Measurements from ENCODE around the gene NRXN3.
A peak's percentile ranks its signal among the peaks of the same experiment; 100 is the strongest.

Gene NRXN3

DNA sequence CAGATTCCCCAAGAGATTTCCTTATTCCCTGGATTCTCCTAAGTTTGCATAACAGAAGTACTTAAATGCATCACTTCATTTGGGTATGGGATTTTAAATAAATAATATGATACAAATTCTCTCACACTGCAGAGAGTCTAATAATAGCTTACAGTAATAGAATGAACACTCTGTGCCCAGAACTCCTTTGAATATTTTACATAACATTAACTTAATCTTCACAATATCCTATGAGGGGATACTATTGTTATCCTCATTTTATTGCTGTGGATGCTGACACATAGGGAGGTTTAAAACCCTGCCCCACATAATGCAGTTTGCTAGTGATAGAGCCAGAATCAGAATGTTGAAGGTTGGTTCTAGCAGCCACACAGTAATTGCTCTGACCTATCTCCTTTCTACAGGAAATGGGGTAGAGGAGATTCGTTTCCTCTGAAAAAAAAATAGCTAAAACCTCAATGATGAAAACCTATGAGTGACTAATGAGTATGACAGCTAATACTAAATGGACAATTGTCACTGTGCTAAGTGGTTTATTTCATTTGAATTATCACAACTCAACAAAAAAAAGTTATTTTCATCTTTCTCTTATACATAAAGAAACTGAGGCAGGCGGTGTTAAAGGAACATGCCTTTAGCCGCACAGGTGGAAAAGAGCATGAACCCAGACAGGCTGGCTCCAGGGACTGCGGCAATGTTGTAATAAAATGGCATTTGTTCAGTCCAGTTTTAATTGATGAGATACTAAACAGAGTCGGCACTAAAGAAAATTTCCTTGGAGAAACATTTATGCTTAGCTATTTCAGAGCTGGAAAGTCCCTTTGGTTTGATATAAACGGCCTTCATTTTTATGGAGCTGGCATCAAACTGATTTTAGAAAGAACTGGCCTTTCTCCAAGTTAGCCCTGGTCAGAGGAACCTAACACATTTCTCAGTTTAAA is 880.9 kb downstream of the NRXN3 start:
- peak overlapping the region; percentile 23; the same call in 1 of the 2 replicates for H3K4me3 ChIP-seq (ENCODE audit: low read depth, low read length)
- TF ChIP-seq, protein P1, sequence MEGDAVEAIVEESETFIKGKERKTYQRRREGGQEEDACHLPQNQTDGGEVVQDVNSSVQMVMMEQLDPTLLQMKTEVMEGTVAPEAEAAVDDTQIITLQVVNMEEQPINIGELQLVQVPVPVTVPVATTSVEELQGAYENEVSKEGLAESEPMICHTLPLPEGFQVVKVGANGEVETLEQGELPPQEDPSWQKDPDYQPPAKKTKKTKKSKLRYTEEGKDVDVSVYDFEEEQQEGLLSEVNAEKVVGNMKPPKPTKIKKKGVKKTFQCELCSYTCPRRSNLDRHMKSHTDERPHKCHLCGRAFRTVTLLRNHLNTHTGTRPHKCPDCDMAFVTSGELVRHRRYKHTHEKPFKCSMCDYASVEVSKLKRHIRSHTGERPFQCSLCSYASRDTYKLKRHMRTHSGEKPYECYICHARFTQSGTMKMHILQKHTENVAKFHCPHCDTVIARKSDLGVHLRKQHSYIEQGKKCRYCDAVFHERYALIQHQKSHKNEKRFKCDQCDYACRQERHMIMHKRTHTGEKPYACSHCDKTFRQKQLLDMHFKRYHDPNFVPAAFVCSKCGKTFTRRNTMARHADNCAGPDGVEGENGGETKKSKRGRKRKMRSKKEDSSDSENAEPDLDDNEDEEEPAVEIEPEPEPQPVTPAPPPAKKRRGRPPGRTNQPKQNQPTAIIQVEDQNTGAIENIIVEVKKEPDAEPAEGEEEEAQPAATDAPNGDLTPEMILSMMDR (IDR thresholded peaks at IDR 0.05; ENCODE audit: insufficient read depth, low read depth, low read length, missing control alignments), result no peak
- no peak for DNase-seq (ENCODE audit: low read depth)

DNA sequence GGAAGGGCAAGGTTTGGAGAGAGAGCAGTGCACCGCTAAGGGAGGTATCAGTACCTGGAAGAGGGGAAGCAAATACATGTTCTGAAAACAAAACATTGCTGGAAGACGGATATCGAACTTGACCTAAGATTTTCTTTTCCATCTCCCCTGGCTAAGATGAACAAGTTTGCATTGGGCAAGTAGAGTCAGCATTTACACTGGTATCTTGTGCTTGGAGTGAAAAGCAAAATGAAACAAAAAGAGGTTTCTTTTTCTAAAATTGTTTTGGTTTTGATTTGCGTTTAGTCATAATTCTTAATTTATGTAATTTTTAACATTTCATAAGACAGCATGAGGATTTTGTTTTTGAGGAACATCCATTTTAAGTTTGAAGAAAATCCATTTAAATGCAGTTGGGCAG is 881.6 kb downstream of the NRXN3 start:
- TF ChIP-seq, protein P1 (IDR thresholded peaks at IDR 0.05; ENCODE audit: insufficient read depth, low read depth, low read length, missing control alignments), result no peak
- peak overlapping the region; percentile 23; the same call in 1 of the 2 replicates for H3K4me3 ChIP-seq (ENCODE audit: low read depth, low read length)
- DNase-seq (ENCODE audit: low read depth), result no peak

DNA sequence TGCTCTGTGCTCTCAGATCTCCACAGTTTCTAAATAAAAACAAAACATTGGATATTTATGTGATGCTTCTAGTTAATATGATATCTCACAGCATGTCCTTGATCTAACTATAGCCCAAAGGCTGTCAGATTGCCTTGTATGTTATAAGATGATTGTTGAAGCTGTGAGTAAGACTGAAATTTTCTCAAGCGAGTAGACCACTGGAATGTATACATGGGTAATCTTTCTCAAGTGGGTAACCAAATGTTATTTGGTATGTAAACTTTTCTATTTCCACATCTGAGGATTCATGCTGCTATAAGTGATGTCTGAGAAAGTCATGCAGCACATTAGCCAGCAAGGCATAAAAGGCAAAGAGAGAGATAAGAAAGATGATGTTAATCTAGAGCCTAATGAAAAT is 886.7 kb downstream of the NRXN3 start:
- no peak for DNase-seq (ENCODE audit: low read depth)
- TF ChIP-seq, protein P1 (IDR thresholded peaks at IDR 0.05; ENCODE audit: insufficient read depth, low read depth, low read length, missing control alignments), result no peak

DNA sequence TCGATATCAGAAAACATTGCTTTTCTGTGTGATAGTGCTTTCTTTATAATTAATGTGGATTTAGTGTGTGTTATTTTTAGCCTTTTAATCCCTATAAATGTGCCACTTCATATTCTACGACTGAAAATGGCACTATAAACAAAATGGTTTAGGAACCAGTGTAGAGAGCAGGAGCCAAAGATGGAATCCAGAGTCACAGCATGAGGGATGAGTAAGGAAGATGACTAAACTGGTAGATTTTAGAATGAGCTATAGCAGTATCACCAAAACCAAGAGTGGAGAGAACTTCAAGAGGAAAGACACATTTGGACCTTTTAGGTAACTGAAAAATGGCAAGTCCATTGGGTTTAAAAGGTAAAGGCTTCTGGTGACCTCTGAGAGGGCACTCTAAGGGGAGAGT is 887.2 kb downstream of the NRXN3 start:
- TF ChIP-seq, protein P1 (IDR thresholded peaks at IDR 0.05; ENCODE audit: insufficient read depth, low read depth, low read length, missing control alignments), result no peak
- no peak for DNase-seq (ENCODE audit: low read depth)
- H3K4me3 ChIP-seq (ENCODE audit: low read depth, low read length), result no peak overlapping the region

More for the DNA sequence above, 886.7 kb downstream of the NRXN3 start:
- H3K4me3 ChIP-seq (ENCODE audit: low read depth, low read length), result no peak overlapping the region

DNA sequence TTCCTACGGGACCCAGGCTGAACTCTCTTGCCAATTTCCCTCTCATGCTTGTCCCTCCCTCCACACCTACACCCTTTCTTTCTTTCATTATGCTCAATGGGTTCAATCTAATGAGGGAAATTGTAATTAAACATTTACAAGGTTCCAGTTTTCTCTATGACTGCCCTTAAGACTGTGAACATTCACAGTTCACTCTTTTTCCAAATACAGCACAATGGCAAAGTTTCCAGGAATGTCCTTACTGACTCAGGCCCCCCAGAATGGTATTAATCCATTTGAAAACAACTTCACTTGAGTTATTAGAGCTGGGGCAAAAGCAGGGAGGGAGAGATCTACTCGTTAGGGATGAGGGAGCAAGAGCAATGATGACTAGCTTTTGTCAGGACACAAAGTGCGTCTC is 892.1 kb downstream of the NRXN3 start:
- no peak overlapping the region for H3K4me3 ChIP-seq (ENCODE audit: low read depth, low read length)
- TF ChIP-seq, protein P1 (IDR thresholded peaks at IDR 0.05; ENCODE audit: insufficient read depth, low read depth, low read length, missing control alignments), result no peak
- DNase-seq (ENCODE audit: low read depth), result no peak

DNA sequence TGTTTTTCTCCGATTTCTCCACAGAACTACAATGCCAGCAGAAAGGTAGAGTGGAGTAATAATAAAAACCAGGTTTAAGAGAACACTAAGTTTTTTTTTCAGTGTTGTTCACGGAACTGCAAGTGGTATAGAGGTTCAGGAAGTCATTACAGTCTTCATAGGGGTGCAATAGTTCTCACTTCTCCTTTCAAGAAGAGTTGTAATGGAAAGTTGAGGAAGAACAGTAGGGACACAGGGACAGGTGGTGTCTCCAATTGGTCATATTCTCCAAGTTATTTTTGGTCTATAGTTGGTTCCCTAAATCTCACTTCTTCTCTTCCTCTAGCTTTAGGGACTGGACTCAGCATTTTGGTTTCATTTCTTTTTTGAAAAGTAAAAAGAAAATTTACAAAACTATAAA is 894.0 kb downstream of the NRXN3 start:
- peak; percentile 21 for DNase-seq (ENCODE audit: low read depth)
- H3K4me3 ChIP-seq (ENCODE audit: low read depth, low read length), result no peak overlapping the region

More for the DNA sequence above, 894.0 kb downstream of the NRXN3 start:
- TF ChIP-seq, protein P1 (IDR thresholded peaks at IDR 0.05; ENCODE audit: insufficient read depth, low read depth, low read length, missing control alignments), result no peak
